Naive thymus-derived CD4-positive, alpha-beta T cell (primary cell): ENCODE data around the gene GSG1L. TPM values are rescaled to one million over a fixed set of nuclear protein-coding genes. Genes with fewer than 3 reads are reported as not detected.

Experiments used
- ATAC-seq: fragments of 150-1000 bp; cut with Tn5 transposase; 2 replicates; pipeline ENCODE4 v1.10.0; 2021; ENCODE audit warnings: mild to moderate bottlenecking, moderate library complexity
- CTCF ChIA-PET: fragments of 350-600 bp; sonication (Branson Sonifier 250); formaldehyde crosslinking; loops from one replicate; lab custom pipeline; 2021; ENCODE audit warnings: antibody characterized with exemption; lab: Charles Lee
- POLR2A ChIA-PET: fragments of 350-600 bp; sonication (Branson Sonifier 250); formaldehyde crosslinking; loops from one replicate; lab custom pipeline; 2021; ENCODE audit warnings: antibody characterized with exemption, inconsistent platforms; lab: Charles Lee
- DNase-seq, 9 donors: peaks; one replicate each; pipeline versions ENCODE4 v3.0.0 to v3.0.0-alpha.2; 2020 to 2022; ENCODE audit warnings: mixed read lengths in 1 of 9
- H3K27ac ChIP-seq: one replicate; pipeline ENCODE4 v1.7.0; 2013; ENCODE audit warnings: mild to moderate bottlenecking, low read depth, low read length, moderate library complexity
- H3K27me3 ChIP-seq, 2 donors: one replicate each; pipeline ENCODE4 v1.7.0; 2013; ENCODE audit warnings: low read length in 2 of 2, mild to moderate bottlenecking in 2 of 2, moderate library complexity in 2 of 2; ENCODE audit not compliant: control insufficient read depth in 2 of 2, insufficient read depth in 2 of 2
- H3K36me3 ChIP-seq, 3 experiments: 1 replicate in 2 of 3; 2 replicates in 1 of 3; pipeline ENCODE4 v1.7.0; 2013; ENCODE audit warnings: low read length in 3 of 3, mild to moderate bottlenecking in 3 of 3, moderate library complexity in 1 of 3; ENCODE audit not compliant: insufficient read depth in 3 of 3, control insufficient read depth in 2 of 3
- H3K4me1 ChIP-seq, 2 donors: one replicate each; pipeline ENCODE4 v1.7.0; 2013; ENCODE audit warnings: low read length in 2 of 2, mild to moderate bottlenecking in 2 of 2, moderate library complexity in 1 of 2; ENCODE audit not compliant: control insufficient read depth in 2 of 2, insufficient read depth in 2 of 2
- H3K4me3 ChIP-seq: 2 replicates; pipeline ENCODE4 v1.7.0; 2013; ENCODE audit warnings: mild to moderate bottlenecking, low read length
- H3K9me3 ChIP-seq, 3 experiments: 1 replicate in 2 of 3; 2 replicates in 1 of 3; pipeline ENCODE4 v1.7.0; 2013; ENCODE audit warnings: low read length in 3 of 3; ENCODE audit not compliant: control insufficient read depth in 2 of 3
- H3K27ac Mint-ChIP-seq, 9 donors: one replicate each; pipeline ENCODE4 v1.8.0; 2020 to 2022; ENCODE audit warnings: mixed read lengths in 9 of 9, mild to moderate bottlenecking in 8 of 9, moderate library complexity in 5 of 9, inconsistent platforms in 2 of 9
- H3K27me3 Mint-ChIP-seq, 5 donors: one replicate each; pipeline ENCODE4 v1.8.0; 2021 to 2022; ENCODE audit warnings: mixed read lengths in 5 of 5, mild to moderate bottlenecking in 1 of 5
- H3K36me3 Mint-ChIP-seq, 5 donors: one replicate each; pipeline ENCODE4 v1.8.0; 2020 to 2022; ENCODE audit warnings: mixed read lengths in 5 of 5, mild to moderate bottlenecking in 3 of 5, inconsistent platforms in 1 of 5
- H3K4me1 Mint-ChIP-seq, 7 donors: one replicate each; pipeline ENCODE4 v1.8.0; 2020 to 2022; ENCODE audit warnings: mixed read lengths in 7 of 7, mild to moderate bottlenecking in 3 of 7, inconsistent platforms in 1 of 7
- H3K4me3 Mint-ChIP-seq, 10 donors: one replicate each; pipeline ENCODE4 v1.8.0; 2020 to 2022; ENCODE audit warnings: mild to moderate bottlenecking in 10 of 10, mixed read lengths in 10 of 10, moderate library complexity in 6 of 10, inconsistent platforms in 2 of 10
- H3K9me3 Mint-ChIP-seq, 11 donors: one replicate each; pipeline ENCODE4 v1.8.0; 2020 to 2022; ENCODE audit warnings: mixed read lengths in 11 of 11, mild to moderate bottlenecking in 4 of 11, inconsistent platforms in 1 of 11, moderate library complexity in 1 of 11
- intact Hi-C, 2 donors: fragments of 100-400 bp; cut with micrococcal nuclease; formaldehyde crosslinking; loops; one replicate each; pipeline ENCODE4 v1.15.1; 2023
- polyA plus RNA-seq, 2 donors: library from polyadenylated mRNA; unstranded; fragments of 300-500 nt; fragmentation: Illumina TruSeq; gene quantifications; one replicate each; pipeline ENCODE4 v1.2.3, GENCODE V29; 2021
- total RNA-seq, 6 experiments: library from RNA in 5 of 6; stranded (reverse) in 5 of 6; gene quantifications; 1 replicate in 5 of 6; 2 replicates in 1 of 6; pipeline ENCODE4 v1.2.3 and lab custom pipeline; 2021 to 2026

GSG1L gene
- total and polyA plus RNA-seq, 7 experiments from 2014 or later: 0.10 TPM; not detected in 6

DNA sequence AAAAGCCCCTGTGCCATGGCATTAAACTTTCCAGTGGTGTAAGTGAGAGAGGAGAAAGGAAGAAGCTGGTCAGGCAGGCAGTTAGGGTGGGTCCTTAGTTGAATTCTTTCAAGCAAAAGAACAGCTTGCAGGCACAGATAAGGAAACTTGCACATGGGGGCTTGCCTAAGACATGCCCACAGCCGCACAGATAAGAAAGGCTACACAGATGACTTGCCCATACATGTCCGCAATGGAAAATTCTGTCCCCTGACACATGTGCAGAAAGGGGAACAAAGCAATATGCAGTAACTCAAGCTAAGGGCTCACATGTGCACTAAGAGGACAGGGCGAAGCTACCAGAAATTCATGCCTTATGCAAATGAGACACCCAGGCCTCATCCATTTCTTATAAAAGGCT, 69.9 kb downstream of the GSG1L start:
- H3K4me1 ChIP-seq: no peaks in the 10 kb centered on the region
- Mint-ChIP-seq H3K36me3 (peaks cover 0 to 9% (median 4%) of the 10 kb centered on the region in 5 donors), H3K4me3 (no peak overlapping the region), H3K27me3 (peaks cover 0 to 2% (median 0%) of the 10 kb centered on the region in 5 donors), H3K9me3 (peaks cover 0 to 18% (median 5%) of the 10 kb centered on the region in 11 donors), H3K27ac (no peak overlapping the region), H3K4me1 (peaks cover 7 to 24% (median 11%) of the 10 kb centered on the region in 7 donors)
- intact Hi-C loops: no loop called here
- DNase-seq (no peak), ATAC-seq (no peak)
- H3K27ac ChIP-seq: no peak overlapping the region
- H3K36me3 ChIP-seq: no peaks in the 10 kb centered on the region
- ChIA-PET POLR2A (no interaction called here), CTCF (no interaction called here)
- H3K9me3 ChIP-seq: peaks cover 0 to 6% (median 0%) of the 10 kb centered on the region in 3 experiments
- no peak overlapping the region for H3K4me3 ChIP-seq
- H3K27me3 ChIP-seq: no peaks in the 10 kb centered on the region

GRCh38 chr16:27991876-27992275, 71.6 kb downstream of the GSG1L start:
- Mint-ChIP-seq H3K27me3 (peaks cover 0 to 3% (median 0%) of the 10 kb centered on the region in 5 donors), H3K9me3 (peaks cover 0 to 18% (median 5%) of the 10 kb centered on the region in 11 donors), H3K4me3 (no peak overlapping the region), H3K4me1 (peaks cover 7 to 24% (median 11%) of the 10 kb centered on the region in 7 donors), H3K27ac (no peak overlapping the region), H3K36me3 (peaks cover 0 to 9% (median 4%) of the 10 kb centered on the region in 5 donors)
- H3K4me1 ChIP-seq: no peaks in the 10 kb centered on the region
- no peak overlapping the region for H3K27ac ChIP-seq
- peaks cover 0 to 6% (median 0%) of the 10 kb centered on the region in 3 experiments for H3K9me3 ChIP-seq
- DNase-seq (no peak), ATAC-seq (no peak)
- H3K27me3 ChIP-seq: no peaks in the 10 kb centered on the region
- intact Hi-C loops: no loop called here
- no peaks in the 10 kb centered on the region for H3K36me3 ChIP-seq
- POLR2A ChIA-PET: no interaction called here
- CTCF ChIA-PET: no interaction called here
- H3K4me3 ChIP-seq: no peak overlapping the region

DNA sequence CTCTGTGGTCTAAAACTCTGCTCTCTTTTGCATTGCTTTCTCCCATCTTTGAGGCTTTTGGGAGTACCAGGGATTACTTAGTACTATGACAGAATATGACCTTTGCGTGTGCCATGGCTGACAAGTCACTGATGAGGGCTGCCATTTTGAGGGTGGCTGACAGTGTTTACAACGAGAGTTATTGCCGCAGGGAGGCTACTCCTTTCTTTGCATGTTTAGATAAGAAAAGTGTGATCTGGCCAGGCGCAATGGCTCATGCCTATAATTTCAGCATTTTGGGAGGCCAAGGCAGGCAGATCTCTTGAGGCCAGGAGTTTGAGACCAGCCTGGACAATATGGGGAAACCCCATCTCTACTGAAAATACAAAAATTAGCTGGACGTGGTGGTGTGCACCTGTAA, 77.5 kb downstream of the GSG1L start:
- no peak overlapping the region for H3K4me3 ChIP-seq
- intact Hi-C loops: no loop called here
- CTCF ChIA-PET: interaction anchor here (1.1 kb wide), 1 partner anchor 13 kb away, joined by 3 read pairs; no protein-coding TSS in a partner anchor
- ATAC-seq: no peak
- H3K36me3 ChIP-seq: no peaks in the 10 kb centered on the region
- no peaks in the 10 kb centered on the region for H3K9me3 ChIP-seq
- POLR2A ChIA-PET: no interaction called here
- Mint-ChIP-seq H3K4me3 (no peak overlapping the region), H3K9me3 (peaks cover 0 to 7% (median 2%) of the 10 kb centered on the region in 11 donors), H3K36me3 (no peaks in the 10 kb centered on the region), H3K27me3 (peaks cover 0 to 12% (median 7%) of the 10 kb centered on the region in 5 donors), H3K27ac (no peak overlapping the region), H3K4me1 (peaks cover 0 to 1% (median 0%) of the 10 kb centered on the region in 7 donors)
- no peak for DNase-seq
- H3K4me1 ChIP-seq: no peaks in the 10 kb centered on the region
- no peak overlapping the region for H3K27ac ChIP-seq
- no peaks in the 10 kb centered on the region for H3K27me3 ChIP-seq

DNA sequence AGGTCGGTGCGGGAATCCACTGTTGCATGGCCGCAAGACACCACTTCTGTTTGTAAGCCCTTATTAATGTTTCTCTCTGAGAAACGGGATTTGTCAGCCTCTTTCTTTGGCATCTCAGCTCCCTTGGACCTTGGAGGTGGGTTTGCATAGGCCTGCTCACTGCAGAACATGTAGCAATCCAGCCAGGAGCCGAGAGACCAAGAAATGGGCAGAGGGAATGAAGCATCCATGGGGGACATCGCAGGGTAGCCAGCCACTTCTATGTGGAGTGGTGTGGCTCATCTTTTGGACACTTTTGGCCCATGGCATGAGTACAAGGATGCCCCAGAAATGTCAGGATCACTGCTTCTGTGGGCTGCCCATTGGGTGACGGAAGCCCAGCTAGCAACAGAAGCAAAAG, 79.4 kb downstream of the GSG1L start:
- ChIA-PET POLR2A (no interaction called here), CTCF (no interaction called here)
- intact Hi-C loops: no loop called here
- peaks cover 0 to 1% (median 0%) of the 10 kb centered on the region in 7 donors for H3K4me1 Mint-ChIP-seq
- Histone ChIP-seq H3K27me3 (no peaks in the 10 kb centered on the region), H3K36me3 (no peaks in the 10 kb centered on the region), H3K9me3 (no peaks in the 10 kb centered on the region), H3K4me3 (no peak overlapping the region), H3K27ac (no peak overlapping the region), H3K4me1 (no peaks in the 10 kb centered on the region)
- no peak overlapping the region for H3K4me3 Mint-ChIP-seq
- peaks cover 0 to 16% (median 7%) of the 10 kb centered on the region in 5 donors for H3K27me3 Mint-ChIP-seq
- H3K27ac Mint-ChIP-seq: no peak overlapping the region
- no peak for ATAC-seq
- H3K9me3 Mint-ChIP-seq: peaks cover 0 to 7% (median 2%) of the 10 kb centered on the region in 11 donors
- DNase-seq: no peak
- no peaks in the 10 kb centered on the region for H3K36me3 Mint-ChIP-seq

GRCh38 chr16:27983244-27983643, 80.3 kb downstream of the GSG1L start:
- POLR2A ChIA-PET: no interaction called here
- CTCF ChIA-PET: interaction anchor here (0.6 kb wide), 1 partner anchor 373 kb away, joined by 3 read pairs; no protein-coding TSS in a partner anchor

DNA sequence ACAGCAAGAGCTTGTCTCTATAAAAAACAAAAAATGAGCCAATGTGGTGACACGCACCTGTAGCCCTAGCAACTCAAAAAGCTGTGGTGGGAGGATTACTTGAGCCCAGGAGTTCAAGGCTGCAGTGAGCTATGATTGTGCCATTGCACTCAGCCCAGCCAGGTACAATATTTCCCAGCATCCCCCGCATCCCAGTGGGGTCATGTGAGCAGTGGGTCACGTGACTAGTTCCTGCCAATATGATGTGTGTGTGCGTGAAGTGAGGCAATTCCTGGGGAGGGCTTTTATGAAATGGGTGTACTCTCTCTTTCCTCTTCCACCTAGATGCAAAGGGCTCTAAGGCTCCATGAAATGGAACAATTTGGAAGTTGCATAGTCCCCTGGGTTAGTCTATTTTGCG, 81.3 kb downstream of the GSG1L start:
- Mint-ChIP-seq H3K36me3 (no peaks in the 10 kb centered on the region), H3K9me3 (peaks cover 0 to 7% (median 2%) of the 10 kb centered on the region in 11 donors), H3K4me3 (no peak overlapping the region), H3K27ac (no peak overlapping the region), H3K27me3 (peaks cover 0 to 22% (median 11%) of the 10 kb centered on the region in 5 donors), H3K4me1 (peaks cover 0 to 1% (median 0%) of the 10 kb centered on the region in 7 donors)
- ChIA-PET POLR2A (no interaction called here), CTCF (interaction anchor here (0.8 kb wide), 1 partner anchor 10 kb away, joined by 3 read pairs; no protein-coding TSS in a partner anchor)
- ATAC-seq (no peak), DNase-seq (no peak)
- Histone ChIP-seq H3K4me3 (no peak overlapping the region), H3K9me3 (no peaks in the 10 kb centered on the region), H3K36me3 (no peaks in the 10 kb centered on the region), H3K4me1 (no peaks in the 10 kb centered on the region), H3K27ac (no peak overlapping the region), H3K27me3 (no peaks in the 10 kb centered on the region)
- intact Hi-C loops: no loop called here

More at GRCh38 chr16:27983244-27983643, 80.3 kb downstream of the GSG1L start:
- Mint-ChIP-seq H3K27ac (no peak overlapping the region), H3K36me3 (no peaks in the 10 kb centered on the region), H3K4me3 (no peak overlapping the region), H3K9me3 (peaks cover 0 to 7% (median 2%) of the 10 kb centered on the region in 11 donors), H3K4me1 (peaks cover 0 to 1% (median 0%) of the 10 kb centered on the region in 7 donors), H3K27me3 (peaks cover 0 to 20% (median 11%) of the 10 kb centered on the region in 5 donors)
- ATAC-seq (no peak), DNase-seq (no peak)
- intact Hi-C loops: no loop called here
- H3K27me3 ChIP-seq: no peaks in the 10 kb centered on the region
- no peaks in the 10 kb centered on the region for H3K4me1 ChIP-seq
- no peaks in the 10 kb centered on the region for H3K9me3 ChIP-seq
- no peak overlapping the region for H3K4me3 ChIP-seq
- H3K36me3 ChIP-seq: no peaks in the 10 kb centered on the region
- H3K27ac ChIP-seq: no peak overlapping the region
